OCI-LY1 (cell line): ENCODE measurements around the gene ECSCR.
"Not testable (repeated sequence)": the region's sequence is repeated elsewhere in the genome, so short reads cannot be mapped to it uniquely, and the experiment has no call there.

Experiments used
- H2AFZ ChIP-seq: fragments of 200-600 bp; sonication (generic), shearing (Covaris generic); 2 replicates; pipeline ENCODE4 v1.6.0; 2014; ENCODE audit warnings: antibody characterized with exemption, mild to moderate bottlenecking, low read length
- H3F3A ChIP-seq: fragments of 200-600 bp; sonication (generic), shearing (Covaris generic); 2 replicates; pipeline ENCODE4 v1.6.0; 2014; ENCODE audit warnings: mild to moderate bottlenecking, antibody characterized with exemption, low read length, moderate library complexity; ENCODE audit not compliant: insufficient read depth
- H3K27ac ChIP-seq: fragments of 200-600 bp; sonication (generic); 2 replicates; pipeline ENCODE4 v1.5.1; 2014; ENCODE audit warnings: low read length, mixed run types, mild to moderate bottlenecking, low read depth; ENCODE audit not compliant: poor library complexity, severe bottlenecking
- H3K27me3 ChIP-seq: fragments of 200-600 bp; sonication (generic); 2 replicates; pipeline ENCODE4 v1.6.0; 2014; ENCODE audit warnings: antibody characterized with exemption, mild to moderate bottlenecking, low read length, moderate library complexity; ENCODE audit not compliant: insufficient read depth
- H3K36me3 ChIP-seq: fragments of 200-600 bp; sonication (generic); 2 replicates; pipeline ENCODE4 v1.6.1; 2014; ENCODE audit warnings: mild to moderate bottlenecking, antibody characterized with exemption, low read length, moderate library complexity, mixed read lengths; ENCODE audit not compliant: insufficient read depth
- H3K4me1 ChIP-seq: fragments of 200-600 bp; sonication (generic); 2 replicates; pipeline ENCODE4 v1.5.1; 2014; ENCODE audit warnings: mild to moderate bottlenecking, low read length, moderate library complexity; ENCODE audit not compliant: insufficient read depth, severe bottlenecking
- H3K4me2 ChIP-seq: fragments of 200-600 bp; sonication (generic), shearing (Covaris generic); 2 replicates; pipeline ENCODE4 v1.6.1; 2014; ENCODE audit warnings: low read length
- H3K4me3 ChIP-seq: fragments of 200-600 bp; sonication (generic); 2 replicates; pipeline ENCODE4 v1.5.1; 2014; ENCODE audit warnings: low read length, low read depth, mild to moderate bottlenecking, mixed read lengths; ENCODE audit not compliant: poor library complexity, severe bottlenecking
- H3K79me2 ChIP-seq: fragments of 200-600 bp; shearing (Covaris generic); 2 replicates; pipeline ENCODE4 v1.6.1; 2016; ENCODE audit warnings: mixed run types, low read length, mixed read lengths; ENCODE audit not compliant: insufficient read depth
- H3K9ac ChIP-seq: fragments of 200-600 bp; sonication (generic), shearing (Covaris generic); 2 replicates; pipeline ENCODE4 v1.6.1; 2014; ENCODE audit warnings: mild to moderate bottlenecking, low read length, mixed read lengths
- H3K9me2 ChIP-seq: fragments of 200-600 bp; sonication (generic), shearing (Covaris generic); 2 replicates; pipeline ENCODE4 v1.6.1; 2014; ENCODE audit warnings: low read depth, mild to moderate bottlenecking, low read length, mixed read lengths
- H3K9me3 ChIP-seq: fragments of 200-600 bp; shearing (Covaris generic); 2 replicates; pipeline ENCODE4 v1.6.1; 2014; ENCODE audit warnings: low read length, mixed read lengths
- H4K20me1 ChIP-seq: fragments of 200-600 bp; sonication (generic), shearing (Covaris generic); 2 replicates; pipeline ENCODE4 v1.6.0; 2016; ENCODE audit warnings: mild to moderate bottlenecking, low read length; ENCODE audit not compliant: insufficient read depth
- EZH2 ChIP-seq: fragments of 200-600 bp; sonication (generic), shearing (Covaris generic); IDR thresholded peaks from 2 replicates; pipeline ENCODE4 v1.8.0; 2017; ENCODE audit warnings: borderline replicate concordance, mixed run types, mild to moderate bottlenecking, antibody characterized with exemption, low read length, moderate library complexity, mixed read lengths
- TF ChIP-seq, protein P1 (sequence below): fragments of 200-600 bp; sonication (generic), shearing (Covaris generic); IDR thresholded peaks from 2 replicates; pipeline ENCODE4 v1.5.1; 2017; ENCODE audit warnings: mild to moderate bottlenecking, antibody characterized with exemption, low read length, moderate library complexity, mixed read lengths

ECSCR gene

DNA sequence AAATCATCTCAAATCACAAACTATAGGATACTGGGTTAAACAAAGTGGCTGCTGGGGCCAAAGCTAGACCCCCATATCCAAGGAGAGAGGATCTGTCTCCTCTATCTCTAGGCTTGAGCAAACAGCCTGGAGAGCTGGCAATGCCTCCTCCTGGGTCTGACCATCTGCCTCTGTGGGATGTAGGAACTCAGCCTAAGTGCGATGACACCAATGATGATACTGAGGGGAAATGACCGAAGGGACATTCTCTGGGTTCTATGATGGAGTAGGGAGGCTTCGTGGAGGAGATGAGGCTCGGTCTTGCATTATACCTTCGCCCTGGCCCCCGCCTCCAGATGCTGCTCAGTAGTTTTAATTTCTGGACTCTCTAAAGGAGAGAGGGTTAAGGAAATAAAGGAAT is 49.4 kb downstream of the ECSCR start:
- TF ChIP-seq, protein P1, sequence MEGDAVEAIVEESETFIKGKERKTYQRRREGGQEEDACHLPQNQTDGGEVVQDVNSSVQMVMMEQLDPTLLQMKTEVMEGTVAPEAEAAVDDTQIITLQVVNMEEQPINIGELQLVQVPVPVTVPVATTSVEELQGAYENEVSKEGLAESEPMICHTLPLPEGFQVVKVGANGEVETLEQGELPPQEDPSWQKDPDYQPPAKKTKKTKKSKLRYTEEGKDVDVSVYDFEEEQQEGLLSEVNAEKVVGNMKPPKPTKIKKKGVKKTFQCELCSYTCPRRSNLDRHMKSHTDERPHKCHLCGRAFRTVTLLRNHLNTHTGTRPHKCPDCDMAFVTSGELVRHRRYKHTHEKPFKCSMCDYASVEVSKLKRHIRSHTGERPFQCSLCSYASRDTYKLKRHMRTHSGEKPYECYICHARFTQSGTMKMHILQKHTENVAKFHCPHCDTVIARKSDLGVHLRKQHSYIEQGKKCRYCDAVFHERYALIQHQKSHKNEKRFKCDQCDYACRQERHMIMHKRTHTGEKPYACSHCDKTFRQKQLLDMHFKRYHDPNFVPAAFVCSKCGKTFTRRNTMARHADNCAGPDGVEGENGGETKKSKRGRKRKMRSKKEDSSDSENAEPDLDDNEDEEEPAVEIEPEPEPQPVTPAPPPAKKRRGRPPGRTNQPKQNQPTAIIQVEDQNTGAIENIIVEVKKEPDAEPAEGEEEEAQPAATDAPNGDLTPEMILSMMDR: no peak
- no peak for TF ChIP-seq EZH2
- Histone ChIP-seq H3K27ac (no peak overlapping the region), H3K4me1 (peaks cover 6% of the 10 kb centered on the region)

DNA sequence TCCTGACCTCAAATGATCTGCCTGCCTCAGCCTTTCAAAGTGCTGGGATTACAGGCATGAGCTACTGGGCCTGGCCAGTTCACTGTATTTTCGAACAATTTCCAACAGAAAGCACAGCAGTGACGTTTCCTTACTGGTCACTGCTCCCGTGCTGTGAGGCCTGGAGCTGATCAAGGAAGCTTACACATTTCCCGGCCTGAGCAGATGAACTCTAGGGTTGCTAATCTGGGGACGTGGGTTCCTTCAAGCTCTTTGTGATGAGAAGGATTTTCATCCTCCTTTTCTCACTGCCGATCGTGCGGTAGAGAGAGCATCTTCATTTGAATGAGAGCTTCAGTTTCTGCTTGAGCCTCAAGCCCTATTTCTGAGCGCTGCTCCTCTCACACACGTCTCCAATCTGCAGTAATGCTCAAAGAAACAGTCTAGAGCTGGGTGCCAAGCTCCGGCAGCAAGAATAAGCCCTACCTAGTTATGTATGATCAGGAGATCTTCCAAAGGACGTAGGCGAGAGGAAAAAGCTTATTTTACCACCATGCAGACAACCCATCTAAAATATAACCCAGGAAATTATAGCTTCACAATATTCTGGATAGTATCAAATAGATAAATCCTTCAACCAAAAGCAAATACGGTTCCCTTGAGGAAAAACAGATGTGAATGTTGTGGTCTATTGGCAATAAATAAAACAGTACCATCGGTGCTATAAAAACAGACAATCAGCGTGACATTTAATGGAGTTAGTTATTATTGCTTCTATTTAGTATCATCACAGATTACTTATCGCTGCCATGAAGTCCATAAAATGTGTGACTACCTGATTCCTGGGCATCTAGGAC is 51.3 kb downstream of the ECSCR start:
- Histone ChIP-seq H3K9me2 (no peaks in the 10 kb centered on the region), H3K27ac (no peak overlapping the region), H3K9me3 (no peaks in the 10 kb centered on the region), H3K4me1 (peaks cover 20% of the 10 kb centered on the region), H3F3A (no peaks in the 10 kb centered on the region), H3K27me3 (no peaks in the 10 kb centered on the region), H3K4me3 (no peak overlapping the region), H4K20me1 (no peaks in the 10 kb centered on the region), H2AFZ (no peak overlapping the region), H3K9ac (no peak overlapping the region), H3K79me2 (no peaks in the 10 kb centered on the region), H3K36me3 (no peaks in the 10 kb centered on the region), H3K4me2 (no peak overlapping the region)
- TF ChIP-seq, protein P1: no peak
- TF ChIP-seq EZH2: no peak

More for the DNA sequence above, 49.4 kb downstream of the ECSCR start:
- Histone ChIP-seq H3K4me2 (no peak overlapping the region), H3K36me3 (no peaks in the 10 kb centered on the region), H3K27me3 (no peaks in the 10 kb centered on the region), H3K9ac (no peak overlapping the region), H3K4me3 (no peak overlapping the region), H3K79me2 (no peaks in the 10 kb centered on the region), H2AFZ (no peak overlapping the region), H4K20me1 (no peaks in the 10 kb centered on the region), H3F3A (no peaks in the 10 kb centered on the region), H3K9me2 (no peaks in the 10 kb centered on the region), H3K9me3 (no peaks in the 10 kb centered on the region)

DNA sequence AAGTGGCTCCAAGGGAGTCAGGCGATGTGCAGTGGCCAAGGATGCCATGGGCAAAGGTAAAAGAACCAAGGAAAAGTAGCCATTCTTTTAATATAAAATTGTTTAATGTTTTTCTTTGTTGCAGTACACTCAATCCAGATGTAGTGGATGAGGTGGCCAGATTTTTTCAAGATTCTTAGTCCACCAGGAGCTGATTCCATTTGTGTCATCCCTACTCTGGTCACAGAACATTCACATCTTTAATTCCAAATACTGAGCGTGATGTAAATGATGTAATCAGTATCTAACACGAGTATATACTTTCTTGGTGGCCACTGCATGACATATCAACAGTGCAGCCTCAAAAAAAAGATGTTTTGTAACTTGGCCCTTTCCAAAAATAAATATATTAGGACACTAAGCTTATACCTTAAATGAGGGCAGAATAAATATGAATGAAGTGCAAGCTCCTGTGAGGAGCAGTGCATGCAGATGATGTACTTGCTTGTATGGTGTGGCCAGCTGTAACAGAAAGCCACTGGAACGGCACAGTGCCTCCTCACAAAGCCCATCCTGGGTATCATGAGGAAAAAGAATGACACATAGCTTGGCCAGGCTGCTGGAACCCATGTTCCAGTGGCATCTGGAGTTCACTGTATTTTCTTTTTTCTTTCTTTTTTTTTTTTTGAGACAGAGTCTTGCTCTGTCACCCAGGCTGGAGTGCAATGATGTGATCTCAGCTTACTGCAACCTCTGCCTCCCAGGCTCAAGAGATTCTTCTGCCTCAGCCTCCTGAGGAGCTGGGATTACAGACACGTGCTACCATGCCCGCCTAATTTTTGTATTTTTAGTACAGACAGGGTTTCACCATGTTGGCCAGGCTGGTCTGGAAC is 52.2 kb downstream of the ECSCR start:
- Histone ChIP-seq H3K9ac (no peak overlapping the region), H3K36me3 (no peaks in the 10 kb centered on the region), H3K9me3 (no peaks in the 10 kb centered on the region), H3K27me3 (no peaks in the 10 kb centered on the region), H3K4me3 (no peak overlapping the region), H3K79me2 (no peaks in the 10 kb centered on the region), H3F3A (no peaks in the 10 kb centered on the region), H2AFZ (no peak overlapping the region), H3K4me2 (no peak overlapping the region), H3K9me2 (no peaks in the 10 kb centered on the region), H3K4me1 (peaks cover 20% of the 10 kb centered on the region), H4K20me1 (no peaks in the 10 kb centered on the region), H3K27ac (no peak overlapping the region)
- TF ChIP-seq, protein P1: no peak
- TF ChIP-seq EZH2: no peak

DNA sequence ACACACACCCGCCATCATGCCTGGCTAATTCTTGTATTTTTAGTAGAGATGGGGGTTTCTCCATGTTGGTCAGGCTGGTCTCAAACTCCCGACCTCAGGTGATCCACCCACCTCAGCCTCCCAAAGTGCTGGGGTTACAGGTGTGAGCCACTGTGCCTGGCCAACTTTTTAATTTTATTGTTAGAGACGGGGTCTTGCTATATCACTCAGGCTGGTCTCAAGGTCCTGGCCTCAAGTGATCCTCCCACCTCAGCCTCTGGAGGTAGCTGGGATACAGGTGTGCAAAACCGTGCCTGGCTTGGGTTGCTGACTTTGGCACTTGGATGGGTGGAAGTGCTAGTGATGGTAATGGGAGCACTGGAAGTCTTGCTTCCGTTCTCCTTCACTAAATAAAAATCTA is 53.4 kb downstream of the ECSCR start:
- not testable (repeated sequence) for H3K9ac ChIP-seq, H3K79me2 ChIP-seq, H3K27me3 ChIP-seq, H3K4me3 ChIP-seq, H3K27ac ChIP-seq, H2AFZ ChIP-seq, H3K9me2 ChIP-seq, H3K4me2 ChIP-seq, H3K9me3 ChIP-seq, H3K36me3 ChIP-seq, H4K20me1 ChIP-seq, H3F3A ChIP-seq
- H3K4me1 ChIP-seq: peaks cover 27% of the 10 kb centered on the region
